Breast epithelium (tissue), 3 donors: ENCODE data around the gene HERC2.
"Not testable (repeated sequence)": the region's sequence is repeated elsewhere in the genome, so short reads cannot be mapped to it uniquely, and the experiment has no call there.

ENCODE experiments used
- CTCF ChIP-seq, 3 donors: fragments of 450-650 bp; IDR thresholded peaks; one replicate each; pipeline ENCODE4 v1.5.1; 2016 to 2017; ENCODE audit warnings: antibody characterized with exemption in 3 of 3, mild to moderate bottlenecking in 3 of 3, moderate library complexity in 3 of 3
- POLR2A ChIP-seq: fragments of 450-650 bp; IDR thresholded peaks from one replicate; pipeline ENCODE4 v1.6.1; 2016; ENCODE audit warnings: antibody characterized with exemption, mild to moderate bottlenecking, moderate library complexity
- POLR2AphosphoS5 ChIP-seq, 3 donors: sonication (generic); formaldehyde crosslinking; IDR thresholded peaks; one replicate each; pipeline ENCODE4 v1.6.1; 2017; ENCODE audit warnings: antibody characterized with exemption in 3 of 3

GRCh38 chr15:28145419-28145818, 176.6 kb downstream of the HERC2 start:
- TF ChIP-seq CTCF (IDR thresholded peaks at IDR 0.05); POLR2AphosphoS5 (IDR thresholded peaks at IDR 0.05); POLR2A: not testable (repeated sequence)
